CD4-positive, alpha-beta T cell treated with Interleukin-1 beta for 1 hour (primary cell): ENCODE results near the gene PDCD6IP.

Experiments
- DNase-seq, 2 donors: peaks; one replicate each; pipeline ENCODE4 v3.0.0-alpha.2; 2020 to 2022

Gene PDCD6IP

DNA sequence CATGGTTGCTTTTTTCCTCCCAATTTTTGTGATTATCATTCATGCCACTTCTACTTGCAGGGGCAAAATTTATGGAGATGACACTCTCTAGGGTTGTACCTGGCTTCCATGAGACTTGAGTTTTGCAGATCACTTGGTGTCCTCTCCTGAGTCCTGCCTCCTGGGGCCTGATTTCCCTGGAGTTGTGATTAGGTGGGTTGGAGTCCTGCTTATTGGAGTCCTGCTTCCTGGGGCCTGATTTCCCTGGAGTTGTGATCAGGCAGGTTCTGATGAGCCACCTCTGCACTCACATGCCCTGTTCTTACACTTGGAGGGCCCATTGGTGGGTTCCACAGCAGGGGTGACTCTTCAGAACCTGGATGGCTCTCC is 102.0 kb downstream of the PDCD6IP start:
- no peak for DNase-seq

DNA sequence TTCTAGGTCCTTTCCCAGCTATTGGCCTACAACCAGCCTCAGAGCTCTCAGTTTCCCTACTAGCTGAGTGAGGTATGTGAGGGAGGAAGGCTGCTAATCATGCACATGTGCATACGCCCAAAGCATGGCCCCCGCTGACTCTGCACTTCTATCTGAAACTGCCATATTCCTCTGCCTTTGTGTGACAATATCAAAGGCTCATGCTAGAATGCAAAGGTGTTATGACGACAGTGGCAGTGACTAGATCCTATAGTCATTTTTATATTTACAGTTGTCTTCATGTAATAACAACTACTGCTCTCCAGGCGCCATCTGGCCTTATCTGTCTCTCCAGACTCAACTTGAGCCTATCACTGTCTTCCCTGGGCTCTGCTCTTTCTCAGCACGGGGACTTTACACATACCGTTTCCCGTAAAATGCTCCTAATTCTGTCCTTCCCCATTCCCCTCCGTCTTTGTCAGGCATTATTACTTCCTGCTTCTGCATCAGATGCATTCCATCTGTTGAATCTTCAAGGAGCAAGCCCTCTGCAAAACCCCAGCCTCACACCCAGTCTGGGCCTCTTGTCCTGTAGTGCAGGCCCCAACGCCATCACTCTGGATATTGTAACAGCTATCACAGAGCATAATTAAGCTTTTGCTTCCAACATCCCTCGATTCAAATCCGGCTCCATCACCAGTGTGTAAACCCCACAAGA is 102.5 kb downstream of the PDCD6IP start:
- DNase-seq: no peak

DNA sequence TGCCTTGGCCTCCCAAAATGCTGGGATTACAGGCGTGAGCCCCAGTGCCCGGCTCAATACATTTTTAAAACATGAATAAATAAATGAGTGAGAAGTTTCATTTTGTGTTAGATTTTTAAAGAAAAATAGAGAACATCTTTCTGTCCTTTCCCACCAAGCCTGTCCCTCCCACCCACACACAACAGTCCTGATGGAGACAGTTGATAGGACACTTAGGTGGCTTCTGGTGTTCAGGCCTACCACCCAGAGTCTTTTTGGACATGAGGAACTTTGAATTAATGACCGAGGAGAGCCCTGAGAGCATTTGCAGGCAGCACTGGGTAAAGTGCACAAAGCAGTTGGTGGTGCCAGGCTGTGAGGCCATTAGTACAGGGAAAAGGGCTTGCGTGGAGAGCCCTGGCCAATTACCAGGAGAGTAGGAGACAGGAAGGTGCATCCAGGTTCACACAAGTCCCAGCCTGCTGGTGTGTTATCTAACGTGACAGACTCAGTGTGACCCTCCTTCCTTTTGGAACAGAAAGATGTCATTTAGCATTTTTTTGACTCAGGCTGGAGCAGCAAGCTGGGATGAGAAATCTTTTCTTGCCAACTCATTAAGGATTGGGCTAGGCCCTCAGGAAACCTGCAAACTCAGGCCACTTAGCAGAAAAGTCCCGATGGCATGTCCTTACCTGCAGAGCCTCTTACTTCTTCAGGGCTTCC is 103.6 kb downstream of the PDCD6IP start:
- no peak for DNase-seq

DNA sequence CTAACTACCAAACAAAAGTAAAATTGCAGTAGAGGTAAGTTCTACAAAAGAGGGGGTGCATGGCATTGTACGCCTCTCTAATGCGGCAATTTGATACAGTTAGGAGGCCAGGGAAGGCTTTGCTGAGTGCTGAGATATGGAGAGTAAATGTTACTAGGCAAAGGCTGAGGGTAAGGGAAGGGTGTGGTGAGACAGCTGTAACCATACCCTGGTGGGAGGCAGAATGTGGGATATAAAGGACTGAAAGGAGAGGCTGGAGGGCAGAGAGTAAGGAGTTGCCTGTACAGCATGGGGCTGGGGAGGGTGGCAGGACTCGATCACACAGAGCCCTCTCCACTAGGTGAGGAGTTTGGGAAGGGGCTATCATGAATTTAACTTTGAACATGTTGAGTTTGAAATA is 106.3 kb downstream of the PDCD6IP start:
- DNase-seq: no peak

DNA sequence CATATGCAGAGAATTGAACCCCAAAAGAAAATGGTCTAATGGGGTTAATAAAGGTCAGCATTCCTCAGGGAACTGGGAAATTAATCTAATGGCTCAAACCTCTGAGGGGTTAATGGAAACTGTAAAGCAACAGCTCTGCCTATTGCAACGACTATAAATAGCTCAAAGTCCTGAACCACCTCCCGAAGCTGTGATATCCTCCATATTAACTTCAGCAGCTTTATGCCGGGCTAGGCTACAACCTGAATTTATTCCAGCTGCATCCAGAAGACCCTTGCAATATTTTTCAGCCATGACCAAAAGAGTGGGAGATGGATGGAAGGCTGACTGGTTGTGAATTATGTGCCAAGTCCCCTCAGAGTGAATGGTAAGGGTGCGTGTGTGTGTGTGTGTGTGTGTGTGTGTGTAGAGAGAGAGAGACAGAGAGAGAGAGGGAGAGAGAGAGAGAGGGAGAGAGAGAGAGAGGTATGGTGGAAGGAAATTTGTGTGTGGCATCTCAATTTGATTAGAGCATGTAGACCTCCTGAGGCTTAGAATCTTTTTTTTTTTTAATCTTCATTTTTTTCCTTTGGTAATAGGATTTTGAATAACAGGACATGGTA is 109.9 kb downstream of the PDCD6IP start:
- DNase-seq: no peak

DNA sequence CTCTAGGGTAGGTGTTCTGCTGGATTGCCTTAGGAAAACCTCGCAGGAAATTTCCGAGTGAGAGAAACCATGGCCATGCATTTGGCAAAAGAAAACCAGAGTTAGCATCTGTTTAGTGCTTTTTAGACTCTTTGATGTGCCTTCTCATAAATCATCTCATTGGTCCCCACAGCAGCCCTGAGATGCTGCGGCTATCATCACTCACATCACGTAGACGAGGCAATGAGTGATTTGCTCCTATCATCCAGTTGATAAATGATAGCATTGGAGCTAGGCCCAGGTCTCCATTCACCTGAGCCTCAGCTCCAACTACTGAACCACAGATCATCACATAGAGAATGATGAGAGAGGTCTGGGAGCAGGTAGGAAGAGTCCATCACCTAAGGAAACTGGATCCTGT is 111.1 kb downstream of the PDCD6IP start:
- DNase-seq: no peak

DNA sequence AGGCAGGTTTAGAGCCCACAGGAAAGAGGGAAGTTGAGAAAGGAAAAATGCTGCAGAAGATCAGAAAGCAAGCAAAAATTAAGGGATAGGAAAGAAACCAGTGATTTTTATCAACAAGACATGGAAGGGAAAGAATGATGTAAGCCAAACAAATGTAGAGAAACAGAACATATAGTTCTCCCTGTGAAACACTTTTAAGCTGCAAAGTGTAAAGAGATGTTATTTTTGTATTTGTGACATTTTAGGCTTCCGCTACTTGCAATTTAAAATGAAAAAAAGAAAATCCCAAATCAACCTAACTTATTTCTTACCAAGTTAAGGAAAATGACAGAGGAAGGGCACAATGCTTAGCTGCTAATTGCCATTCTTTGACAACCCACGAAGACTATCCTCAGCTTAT is 111.6 kb downstream of the PDCD6IP start:
- no peak for DNase-seq

DNA sequence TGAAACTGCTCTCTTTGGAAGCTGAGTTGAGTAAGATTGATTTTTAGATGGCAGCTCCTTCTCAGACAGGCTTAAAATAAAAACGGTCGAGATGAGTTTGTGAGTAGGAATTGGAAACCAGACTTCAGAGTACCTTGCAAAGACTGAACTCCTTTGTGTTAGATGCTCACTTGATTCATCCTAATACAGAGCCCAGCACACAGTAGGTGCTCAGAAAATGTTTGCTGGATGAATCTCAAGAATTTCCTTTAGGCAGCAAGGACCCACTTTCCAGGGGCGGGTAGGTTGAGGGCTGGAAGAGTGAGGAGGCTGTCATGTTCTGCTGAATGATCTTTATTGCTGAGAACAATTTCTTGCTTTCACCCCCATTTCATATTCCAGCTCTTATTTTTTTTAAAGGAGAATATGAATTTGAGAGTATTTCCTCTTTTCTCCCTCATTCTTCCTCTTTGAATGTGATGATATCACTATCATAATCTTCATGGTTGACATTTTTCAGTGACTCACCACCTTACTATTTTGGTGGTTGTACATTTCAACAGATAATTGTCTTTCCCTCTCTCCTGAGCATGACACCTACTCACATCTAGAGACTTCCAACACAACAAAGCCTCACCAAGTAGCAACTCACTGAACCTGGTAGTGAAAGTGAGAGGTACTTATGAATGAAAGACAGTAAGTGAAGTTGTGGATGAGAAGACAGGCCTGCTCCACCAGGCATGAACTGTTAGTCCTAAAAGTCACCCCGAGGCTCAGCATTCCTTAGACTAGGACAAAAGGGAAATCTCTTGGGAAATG is 113.3 kb downstream of the PDCD6IP start:
- no peak for DNase-seq

DNA sequence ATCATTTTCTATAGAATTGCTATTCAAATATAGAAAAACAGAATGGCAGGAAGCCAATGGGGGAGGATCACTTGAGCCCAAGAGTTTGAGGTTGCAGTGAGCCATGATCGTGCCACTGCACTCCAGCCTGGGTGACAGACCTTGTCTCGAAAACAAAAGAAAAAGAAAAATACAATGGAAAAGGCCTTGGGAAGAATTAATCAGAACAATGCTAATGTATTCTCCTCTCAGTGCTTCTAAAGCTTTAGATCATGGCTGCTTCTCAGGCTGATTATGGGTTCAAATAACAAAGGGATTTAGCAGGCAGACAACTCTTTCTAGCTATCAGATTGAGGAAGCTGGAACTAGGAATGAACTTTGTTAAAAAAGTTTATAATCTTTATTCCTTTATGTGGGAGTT is 115.8 kb downstream of the PDCD6IP start:
- no peak for DNase-seq

DNA sequence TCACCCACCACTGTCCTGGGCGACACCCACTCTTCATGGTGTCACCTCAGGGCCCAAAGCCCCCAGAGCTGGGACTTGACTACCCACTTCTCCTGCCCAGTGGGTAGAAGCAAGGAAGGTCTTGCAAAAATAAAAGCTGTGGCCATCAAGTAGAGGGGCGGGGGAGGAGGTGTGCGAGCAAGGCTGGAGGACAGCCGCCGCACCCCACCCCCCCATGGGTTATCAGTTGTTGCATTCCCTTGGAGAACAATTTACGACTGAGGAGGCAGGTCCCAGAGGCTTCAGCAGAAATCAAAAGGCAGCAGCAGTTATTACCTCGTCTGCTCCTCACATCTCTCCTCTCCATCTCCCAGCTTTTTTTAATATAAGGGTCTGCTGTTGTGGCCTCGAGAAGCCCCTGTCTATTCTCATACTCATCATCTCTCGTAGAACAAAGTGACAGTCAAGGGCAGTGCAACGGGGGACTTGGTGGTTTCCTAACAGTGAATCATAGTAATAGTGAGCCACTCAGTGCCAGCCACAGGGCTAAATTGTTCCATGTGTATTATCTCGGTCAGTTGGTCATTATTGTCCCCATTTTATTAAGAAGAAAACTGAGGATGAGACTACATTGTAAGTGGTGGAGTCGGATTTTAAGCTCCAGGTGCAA is 116.4 kb downstream of the PDCD6IP start:
- no peak for DNase-seq

DNA sequence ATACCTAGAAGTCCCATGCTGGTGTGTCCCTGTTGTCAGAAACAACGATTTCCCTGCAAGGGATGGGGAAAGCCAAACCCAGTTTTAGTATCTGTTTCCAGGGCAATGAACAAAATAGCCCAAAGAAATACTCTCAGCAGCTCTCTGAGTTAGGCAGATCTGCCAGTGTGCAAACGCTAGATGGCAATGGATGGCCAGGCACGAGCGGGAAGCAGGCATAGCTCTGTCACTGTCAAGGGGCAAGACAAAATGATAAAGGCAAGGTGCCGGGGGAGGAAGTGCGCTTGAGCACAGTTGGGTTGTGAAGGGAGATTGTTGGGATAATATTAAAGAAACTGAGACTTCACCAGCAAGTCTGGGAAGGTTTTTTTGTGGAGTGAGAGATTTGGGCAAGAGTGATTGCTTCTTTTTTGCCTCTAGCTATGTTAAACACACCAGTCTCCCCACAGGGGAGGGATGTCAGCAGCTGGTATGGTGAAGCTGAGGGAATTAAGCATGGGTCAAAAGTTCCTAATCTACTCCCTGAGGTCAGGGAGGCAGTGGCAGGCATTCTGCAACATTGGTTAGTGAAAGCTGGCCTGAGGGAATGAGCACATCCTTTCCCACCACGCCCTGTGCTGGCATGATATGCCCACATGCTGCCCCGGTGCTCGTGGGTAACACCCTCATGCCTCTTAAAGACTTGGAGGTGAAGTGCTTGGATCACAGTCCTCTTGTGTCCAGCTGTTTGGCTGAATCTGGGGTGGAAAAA is 117.5 kb downstream of the PDCD6IP start:
- peak in 1 of 2 donors; percentile 3 for DNase-seq

DNA sequence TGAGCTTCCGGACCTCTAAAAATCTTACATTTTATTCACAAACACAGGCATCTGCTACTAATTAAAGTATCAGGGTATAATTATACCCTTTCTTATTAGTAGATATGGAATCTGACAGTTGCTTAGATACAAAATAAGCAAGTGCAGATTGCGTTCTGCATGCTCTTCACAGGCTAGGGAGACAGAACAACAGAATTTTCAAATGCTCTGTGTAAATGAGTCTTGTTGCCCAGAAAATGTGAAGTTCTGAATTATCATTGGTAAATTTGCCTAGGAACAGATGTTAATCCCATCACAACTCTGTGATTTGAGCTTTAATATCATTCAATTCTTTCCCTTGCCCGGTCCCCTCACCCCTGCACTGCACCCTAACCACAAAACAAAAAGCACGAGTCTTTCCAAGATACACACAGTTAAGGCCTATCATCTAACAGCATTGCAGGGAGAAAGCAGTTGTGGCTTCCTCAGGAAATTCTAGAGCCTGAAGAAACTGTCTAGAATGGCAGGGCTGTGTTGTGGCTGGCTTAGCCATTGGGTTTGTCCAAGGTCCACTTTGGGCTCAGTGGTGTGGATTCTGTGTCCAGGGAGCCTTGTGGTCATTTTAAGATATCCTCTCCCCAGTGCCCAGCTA is 119.8 kb downstream of the PDCD6IP start:
- no peak for DNase-seq
